BE2C (cell line): ENCODE measurements around the gene MMRN2.
"Not testable (repeated sequence)": the region's sequence is repeated elsewhere in the genome, so short reads cannot be mapped to it uniquely, and the experiment has no call there.

Experiments
- DNase-seq: peaks from one replicate; pipeline ENCODE4 v3.0.0-alpha.2; 2020
- H3K27me3 ChIP-seq: fragments of 250-450 bp; sonication (Bioruptor Pico); 2 replicates; pipeline ENCODE4 v1.5.1; 2020; ENCODE audit warnings: mild to moderate bottlenecking
- H3K36me3 ChIP-seq: fragments of 250-450 bp; sonication (Bioruptor Pico); 2 replicates; pipeline ENCODE4 v1.5.1; 2020; ENCODE audit warnings: mild to moderate bottlenecking
- H3K4me1 ChIP-seq: fragments of 250-450 bp; sonication (Bioruptor Pico); 2 replicates; pipeline ENCODE4 v1.5.1; 2020
- H3K4me3 ChIP-seq: 2 replicates; pipeline ENCODE4 v1.5.1; 2011; ENCODE audit warnings: low read depth, low read length
- H3K9me3 ChIP-seq: fragments of 250-450 bp; sonication (Bioruptor Pico); 2 replicates; pipeline ENCODE4 v1.5.1; 2020
- TF ChIP-seq, protein P1 (sequence below): IDR thresholded peaks from 2 replicates; pipeline ENCODE4 v1.5.1; 2012; ENCODE audit warnings: mild to moderate bottlenecking, low read depth, low read length

MMRN2 gene

GRCh38 chr10:86954681-86955500 lies 2.5 kb downstream of the MMRN2 start:
- Histone ChIP-seq H3K4me3 (no peak overlapping the region), H3K9me3 (no peaks in the 10 kb centered on the region), H3K36me3 (no peaks in the 10 kb centered on the region), H3K4me1 (peaks cover 3% of the 10 kb centered on the region; the same call in 1 of the 2 replicates), H3K27me3 (no peaks in the 10 kb centered on the region)
- TF ChIP-seq, protein P1, sequence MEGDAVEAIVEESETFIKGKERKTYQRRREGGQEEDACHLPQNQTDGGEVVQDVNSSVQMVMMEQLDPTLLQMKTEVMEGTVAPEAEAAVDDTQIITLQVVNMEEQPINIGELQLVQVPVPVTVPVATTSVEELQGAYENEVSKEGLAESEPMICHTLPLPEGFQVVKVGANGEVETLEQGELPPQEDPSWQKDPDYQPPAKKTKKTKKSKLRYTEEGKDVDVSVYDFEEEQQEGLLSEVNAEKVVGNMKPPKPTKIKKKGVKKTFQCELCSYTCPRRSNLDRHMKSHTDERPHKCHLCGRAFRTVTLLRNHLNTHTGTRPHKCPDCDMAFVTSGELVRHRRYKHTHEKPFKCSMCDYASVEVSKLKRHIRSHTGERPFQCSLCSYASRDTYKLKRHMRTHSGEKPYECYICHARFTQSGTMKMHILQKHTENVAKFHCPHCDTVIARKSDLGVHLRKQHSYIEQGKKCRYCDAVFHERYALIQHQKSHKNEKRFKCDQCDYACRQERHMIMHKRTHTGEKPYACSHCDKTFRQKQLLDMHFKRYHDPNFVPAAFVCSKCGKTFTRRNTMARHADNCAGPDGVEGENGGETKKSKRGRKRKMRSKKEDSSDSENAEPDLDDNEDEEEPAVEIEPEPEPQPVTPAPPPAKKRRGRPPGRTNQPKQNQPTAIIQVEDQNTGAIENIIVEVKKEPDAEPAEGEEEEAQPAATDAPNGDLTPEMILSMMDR = no peak
- no peak for DNase-seq

- Histone ChIP-seq H3K4me1 (peaks cover 3% of the 10 kb centered on the region; the same call in 1 of the 2 replicates), H3K4me3 (no peak overlapping the region), H3K9me3 (no peaks in the 10 kb centered on the region), H3K27me3 (no peaks in the 10 kb centered on the region), H3K36me3 (no peaks in the 10 kb centered on the region)
- TF ChIP-seq, protein P1 = no peak
- no peak for DNase-seq
Observed at GRCh38 chr10:86953747-86954680, 3.4 kb downstream of the MMRN2 start.

DNA sequence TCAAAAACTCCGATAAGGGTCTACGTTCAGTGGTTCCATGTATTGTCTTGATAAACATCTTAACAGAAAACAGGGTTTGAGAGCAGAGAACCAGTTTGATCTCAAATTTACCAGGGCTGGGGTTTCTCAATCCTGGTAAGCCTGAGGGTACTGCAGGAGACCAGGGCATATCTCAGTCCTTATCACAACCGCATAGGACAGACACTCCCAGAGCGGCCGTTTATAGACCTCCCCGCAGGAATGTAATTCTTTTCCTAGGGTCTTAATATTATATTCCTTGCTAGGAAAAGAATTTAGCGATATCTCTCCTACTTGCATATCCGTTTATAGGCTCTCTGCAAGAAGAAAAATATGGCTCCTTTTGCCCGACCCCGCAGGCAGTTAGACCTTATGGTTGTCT lies 4.7 kb downstream of the MMRN2 start:
- not testable (repeated sequence) for DNase-seq, H3K9me3 ChIP-seq, H3K36me3 ChIP-seq, H3K4me3 ChIP-seq, H3K4me1 ChIP-seq, H3K27me3 ChIP-seq

DNA sequence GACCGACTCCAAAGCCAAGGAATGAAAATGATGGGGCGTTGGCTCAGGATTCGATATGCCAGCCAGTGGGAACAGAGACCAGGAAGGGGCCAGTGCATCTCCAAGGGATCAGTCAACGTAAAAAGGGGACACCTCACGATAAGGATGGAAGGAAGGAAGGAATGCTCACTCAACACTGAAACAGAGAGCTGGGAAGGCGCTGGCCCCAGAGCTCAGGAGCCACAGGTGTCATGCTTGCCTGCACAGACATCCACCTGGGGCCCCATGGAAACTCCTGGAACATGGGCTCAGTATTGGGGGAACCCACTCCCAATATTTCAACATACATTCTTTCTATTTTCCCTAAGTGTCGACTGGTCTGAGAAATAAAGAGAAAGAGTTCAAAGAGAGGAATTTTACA lies 5.3 kb downstream of the MMRN2 start:
- Histone ChIP-seq H3K36me3 (no peaks in the 10 kb centered on the region), H3K4me1 (no peaks in the 10 kb centered on the region), H3K27me3 (no peaks in the 10 kb centered on the region), H3K4me3 (no peak overlapping the region), H3K9me3 (no peaks in the 10 kb centered on the region)
- TF ChIP-seq, protein P1 = no peak
- no peak for DNase-seq

DNA sequence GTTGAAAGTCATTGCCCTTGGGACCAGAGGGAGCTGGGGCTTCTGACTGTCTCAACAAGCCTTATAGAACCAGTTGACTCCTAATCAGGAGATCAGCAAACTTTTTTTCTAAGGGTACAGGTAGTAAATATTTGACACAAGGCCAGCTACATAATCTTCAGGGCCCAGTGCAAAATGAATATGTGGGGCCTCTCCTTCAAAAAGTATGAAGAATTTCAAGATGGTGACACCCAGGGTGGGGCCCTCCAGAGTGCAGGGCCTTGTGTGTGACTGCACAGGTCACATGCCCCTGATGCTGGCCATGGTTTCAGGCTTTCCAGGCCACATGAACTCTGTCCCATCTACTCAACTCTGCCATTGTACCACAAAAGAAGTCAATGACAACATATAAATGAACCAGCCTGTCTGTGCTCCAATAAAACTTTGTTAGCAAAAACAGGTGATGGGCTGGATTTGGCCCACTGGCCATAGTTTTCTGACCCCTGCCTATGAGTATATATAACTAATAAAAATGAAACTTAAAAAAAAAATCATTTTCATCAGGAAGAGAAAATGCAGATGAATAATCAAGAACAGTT lies 6.1 kb downstream of the MMRN2 start:
- Histone ChIP-seq H3K4me1 (no peaks in the 10 kb centered on the region), H3K4me3 (no peak overlapping the region), H3K36me3 (no peaks in the 10 kb centered on the region), H3K9me3 (no peaks in the 10 kb centered on the region), H3K27me3 (no peaks in the 10 kb centered on the region)
- TF ChIP-seq, protein P1 = no peak
- no peak for DNase-seq

DNA sequence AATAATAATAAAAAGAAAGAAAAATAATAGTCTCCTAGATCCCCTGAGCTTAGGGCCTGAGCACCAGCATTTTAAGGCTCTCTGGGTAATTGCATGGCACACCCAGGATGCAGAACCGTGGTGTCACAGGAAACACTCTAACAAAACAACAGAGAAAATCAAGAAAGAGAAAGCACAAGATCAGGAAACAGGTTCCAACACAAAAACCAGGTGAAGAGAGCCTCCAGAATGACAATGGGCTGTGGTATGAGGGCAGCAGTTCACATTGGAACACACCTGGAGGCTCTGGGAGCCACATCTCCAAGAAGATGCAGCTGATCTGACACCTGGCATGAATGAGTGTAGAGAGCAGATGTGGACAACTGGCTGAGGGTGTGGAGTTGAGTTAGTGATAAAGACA lies 7.1 kb downstream of the MMRN2 start:
- TF ChIP-seq, protein P1 = no peak

DNA sequence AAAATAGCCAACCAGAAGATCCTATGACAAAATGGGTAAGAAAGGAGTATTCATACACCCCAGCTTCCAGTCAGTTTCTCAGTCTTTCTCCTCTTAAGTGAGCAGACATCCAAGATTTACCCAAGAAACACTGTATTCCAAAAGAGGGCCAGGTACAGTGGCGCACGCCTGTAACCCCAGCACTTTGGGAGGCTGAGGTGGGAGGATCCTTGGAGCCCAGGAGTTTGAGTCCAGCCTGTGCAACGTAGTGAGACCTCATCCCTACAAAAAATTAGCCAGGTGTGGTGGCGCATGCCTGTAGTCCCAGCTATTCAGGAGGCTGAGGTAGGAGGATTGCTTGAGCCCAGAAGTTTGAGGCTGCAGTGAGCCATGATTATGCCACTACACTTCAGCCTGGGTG lies 9.6 kb downstream of the MMRN2 start:
- DNase-seq, H3K4me3 ChIP-seq, H3K9me3 ChIP-seq, H3K4me1 ChIP-seq, H3K36me3 ChIP-seq, H3K27me3 ChIP-seq: not testable (repeated sequence)

More for the DNA sequence above, 7.1 kb downstream of the MMRN2 start:
- no peak overlapping the region for H3K4me3 ChIP-seq
- DNase-seq = no peak
- H3K27me3 ChIP-seq = no peaks in the 10 kb centered on the region
- H3K4me1 ChIP-seq = no peaks in the 10 kb centered on the region
- no peaks in the 10 kb centered on the region for H3K36me3 ChIP-seq
- H3K9me3 ChIP-seq = no peaks in the 10 kb centered on the region
